Tibial artery (tissue), 4 donors: ENCODE measurements around the gene OVAAL.

Experiments used
- DNase-seq, 2 donors: peaks; one replicate each; pipeline ENCODE4 v3.0.0-alpha.2; 2019
- H3K27ac ChIP-seq, 2 donors: fragments of 200-600 bp; sonication (generic) in 1 of 2; 1 replicate in 1 of 2; 2 replicates in 1 of 2; pipeline ENCODE4 v1.5.1; 2018 to 2019; ENCODE audit warnings: mild to moderate bottlenecking in 1 of 2
- H3K27me3 ChIP-seq, 2 donors: fragments of 200-600 bp; sonication (generic) in 1 of 2; one replicate each; pipeline versions ENCODE4 v1.5.1 to v1.6.0; 2016 to 2019
- H3K36me3 ChIP-seq, 3 donors: fragments of 200-600 bp; sonication (generic) in 2 of 3; one replicate each; pipeline ENCODE4 v1.5.1; 2016 to 2019; ENCODE audit warnings: mild to moderate bottlenecking in 2 of 3
- H3K4me1 ChIP-seq, 4 donors: fragments of 200-600 bp; sonication (generic) in 2 of 4; 1 replicate in 3 of 4; 2 replicates in 1 of 4; pipeline ENCODE4 v1.5.1; 2016 to 2019
- H3K4me3 ChIP-seq, 2 donors: fragments of 200-600 bp; sonication (generic) in 1 of 2; 1 replicate in 1 of 2; 2 replicates in 1 of 2; pipeline ENCODE4 v1.5.1; 2018 to 2019; ENCODE audit warnings: mild to moderate bottlenecking in 2 of 2
- H3K9me3 ChIP-seq, 3 donors: fragments of 200-600 bp; sonication (generic) in 1 of 3; one replicate each; pipeline ENCODE4 v1.5.1; 2016 to 2019
- intact Hi-C: fragments of 100-400 bp; cut with DNase I; formaldehyde crosslinking; loops from one replicate; pipeline ENCODE4 v1.15.0; 2023; ENCODE audit warnings: low total_unique reads
- TF ChIP-seq, protein P1 (sequence below), 2 experiments: fragments of 200-600 bp in 1 of 2; fragments of 450-650 bp in 1 of 2; IDR thresholded peaks; one replicate each; pipeline ENCODE4 v1.5.1; 2017 to 2019; ENCODE audit warnings: antibody characterized with exemption in 2 of 2, mild to moderate bottlenecking in 1 of 2, moderate library complexity in 1 of 2

Gene OVAAL

GRCh38 chr1:180558664-180559063 is at the start of gene OVAAL:
TSS of gene OVAAL (plus strand) at chr1:180558964.
- TF ChIP-seq, protein P1, sequence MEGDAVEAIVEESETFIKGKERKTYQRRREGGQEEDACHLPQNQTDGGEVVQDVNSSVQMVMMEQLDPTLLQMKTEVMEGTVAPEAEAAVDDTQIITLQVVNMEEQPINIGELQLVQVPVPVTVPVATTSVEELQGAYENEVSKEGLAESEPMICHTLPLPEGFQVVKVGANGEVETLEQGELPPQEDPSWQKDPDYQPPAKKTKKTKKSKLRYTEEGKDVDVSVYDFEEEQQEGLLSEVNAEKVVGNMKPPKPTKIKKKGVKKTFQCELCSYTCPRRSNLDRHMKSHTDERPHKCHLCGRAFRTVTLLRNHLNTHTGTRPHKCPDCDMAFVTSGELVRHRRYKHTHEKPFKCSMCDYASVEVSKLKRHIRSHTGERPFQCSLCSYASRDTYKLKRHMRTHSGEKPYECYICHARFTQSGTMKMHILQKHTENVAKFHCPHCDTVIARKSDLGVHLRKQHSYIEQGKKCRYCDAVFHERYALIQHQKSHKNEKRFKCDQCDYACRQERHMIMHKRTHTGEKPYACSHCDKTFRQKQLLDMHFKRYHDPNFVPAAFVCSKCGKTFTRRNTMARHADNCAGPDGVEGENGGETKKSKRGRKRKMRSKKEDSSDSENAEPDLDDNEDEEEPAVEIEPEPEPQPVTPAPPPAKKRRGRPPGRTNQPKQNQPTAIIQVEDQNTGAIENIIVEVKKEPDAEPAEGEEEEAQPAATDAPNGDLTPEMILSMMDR (IDR thresholded peaks at IDR 0.05), result no peak
- no peaks in the 10 kb centered on the region for H3K36me3 ChIP-seq
- DNase-seq, result no peak
- intact Hi-C loops, result no loop called here
- peaks cover 0 to 38% (median 23%) of the 10 kb centered on the region in 4 donors for H3K4me1 ChIP-seq
- H3K27me3 ChIP-seq, result no peaks in the 10 kb centered on the region
- H3K4me3 ChIP-seq, result no peak within 1 kb of the TSS
- H3K9me3 ChIP-seq, result no peaks in the 10 kb centered on the region
- H3K27ac ChIP-seq, result peak within 1 kb of the TSS in 1 of 2 donors; percentile 66

DNA sequence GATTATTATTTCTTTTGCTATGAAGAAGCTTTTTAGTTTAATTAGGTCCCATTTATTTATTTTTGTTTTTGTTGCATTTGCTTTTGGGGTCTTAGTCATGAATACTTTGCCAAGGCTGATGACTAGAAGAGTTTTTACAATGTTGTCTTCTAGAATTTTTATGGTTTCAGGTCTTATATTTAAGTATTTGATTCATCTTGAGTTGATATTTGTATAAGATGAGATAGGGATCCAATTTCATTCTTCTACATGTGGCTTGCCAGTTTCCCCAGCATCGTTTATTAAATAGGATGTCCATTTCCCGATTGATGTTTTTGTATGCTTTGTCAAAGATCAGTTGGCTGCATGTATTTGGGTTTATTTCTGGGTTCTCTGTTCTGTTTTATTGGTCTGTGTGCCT is 47.9 kb upstream of the OVAAL start:
- TF ChIP-seq, protein P1 (IDR thresholded peaks at IDR 0.05), result no peak

GRCh38 chr1:180513531-180513930 is 45.2 kb upstream of the OVAAL start:
- TF ChIP-seq, protein P1 (IDR thresholded peaks at IDR 0.05), result no peak
- intact Hi-C loops, result no loop called here
- H3K4me1 ChIP-seq, result peaks cover 0 to 4% (median 1%) of the 10 kb centered on the region in 4 donors
- no peak overlapping the region for H3K4me3 ChIP-seq
- no peaks in the 10 kb centered on the region for H3K27me3 ChIP-seq
- H3K27ac ChIP-seq, result no peak overlapping the region
- no peaks in the 10 kb centered on the region for H3K9me3 ChIP-seq
- H3K36me3 ChIP-seq, result no peaks in the 10 kb centered on the region
- DNase-seq, result no peak

More for the DNA sequence above, 47.9 kb upstream of the OVAAL start:
- Histone ChIP-seq H3K27ac (no peak overlapping the region), H3K4me1 (peaks cover 0 to under 1% (median under 1%) of the 10 kb centered on the region in 4 donors), H3K27me3 (no peaks in the 10 kb centered on the region), H3K4me3 (no peak overlapping the region), H3K36me3 (no peaks in the 10 kb centered on the region), H3K9me3 (no peaks in the 10 kb centered on the region)
- intact Hi-C loops, result no loop called here
- DNase-seq, result no peak

DNA sequence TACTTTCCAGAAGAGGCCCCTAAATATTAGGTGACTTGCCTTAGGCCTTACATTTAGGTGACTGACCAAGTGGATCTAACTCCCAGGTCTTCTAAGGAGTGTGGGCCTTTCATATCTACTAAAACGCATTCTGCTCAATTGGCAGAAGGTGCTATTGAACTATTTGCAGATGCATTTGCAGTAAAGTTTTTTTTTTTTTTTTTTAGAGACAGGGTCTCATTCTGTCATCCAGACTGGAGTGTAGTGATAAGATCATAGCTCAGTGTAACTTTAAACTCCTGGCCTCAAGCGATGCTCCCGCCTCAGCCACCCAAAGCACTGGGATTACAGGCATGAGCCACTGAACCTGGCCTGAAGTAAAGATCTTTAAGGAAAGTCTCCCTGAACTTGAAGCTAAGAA is 43.4 kb upstream of the OVAAL start:
- TF ChIP-seq, protein P1 (IDR thresholded peaks at IDR 0.05), result no peak
- Histone ChIP-seq H3K27me3 (no peaks in the 10 kb centered on the region), H3K9me3 (no peaks in the 10 kb centered on the region), H3K27ac (no peak overlapping the region), H3K4me3 (no peak overlapping the region), H3K4me1 (peaks cover 0 to 4% (median 1%) of the 10 kb centered on the region in 4 donors), H3K36me3 (no peaks in the 10 kb centered on the region)
- no peak for DNase-seq
- intact Hi-C loops, result loop anchor here (5.0 kb wide), 1 partner anchor 347 kb away; no protein-coding TSS in a partner anchor

- intact Hi-C loops, result loop anchor here (5.0 kb wide), 1 partner anchor 346 kb away; no protein-coding TSS in a partner anchor
- Histone ChIP-seq H3K27me3 (no peaks in the 10 kb centered on the region), H3K9me3 (no peaks in the 10 kb centered on the region), H3K4me1 (peaks cover 0 to 4% (median 1%) of the 10 kb centered on the region in 4 donors), H3K27ac (no peak overlapping the region), H3K36me3 (no peaks in the 10 kb centered on the region), H3K4me3 (no peak overlapping the region)
- TF ChIP-seq, protein P1 (IDR thresholded peaks at IDR 0.05), result peak; percentile 78 to 88
- DNase-seq, result peak in 1 of 2 donors; percentile 65
Observed at GRCh38 chr1:180515857-180516388, 42.8 kb upstream of the OVAAL start.
